Caco-2 (cell line): ENCODE measurements around the gene PSD4. TPM values are rescaled to one million over a fixed set of nuclear protein-coding genes. Genes with fewer than 3 reads are reported as not detected.

Experiments used
- BruUV-seq: library from RNA; stranded (reverse); fragments of 400-500 nt; replicated peaks from 2 replicates; lab custom pipeline; 2021; lab: Mats Ljungman, UMichigan
- CTCF ChIA-PET: fragments of 300-600 bp; sonication (Branson Sonifier 250); formaldehyde crosslinking; loops from one replicate; lab custom pipeline; 2022; ENCODE audit warnings: antibody characterized with exemption; lab: Charles Lee
- POLR2A ChIA-PET: fragments of 300-600 bp; sonication (Branson Sonifier 250); formaldehyde crosslinking; loops from one replicate; lab custom pipeline; 2022; ENCODE audit warnings: antibody characterized with exemption; lab: Charles Lee
- DNase-seq, 2 experiments: peaks; one replicate each; pipeline versions ENCODE4 v3.0.0 to v3.0.0-alpha.2; 2020 to 2022
- H3K27me3 ChIP-seq: replicated peaks from 2 replicates; pipeline ENCODE4 v1.6.0; 2011; ENCODE audit warnings: low read length; ENCODE audit not compliant: control insufficient read depth, insufficient read depth
- H3K36me3 ChIP-seq: 2 replicates; pipeline ENCODE4 v1.5.1; 2011; ENCODE audit warnings: low read length; ENCODE audit not compliant: control insufficient read depth, insufficient read depth
- H3K4me1 ChIP-seq: fragments of 250-450 bp; sonication (Bioruptor Pico); 2 replicates; pipeline ENCODE4 v1.5.1; 2020; ENCODE audit warnings: mild to moderate bottlenecking
- H3K4me3 ChIP-seq: 2 replicates; pipeline ENCODE4 v1.5.1; 2011; ENCODE audit warnings: low read depth, mild to moderate bottlenecking, control low read depth, low read length
- H3K9me3 ChIP-seq: fragments of 250-450 bp; sonication (Bioruptor Pico); 2 replicates; pipeline ENCODE4 v1.5.1; 2020; ENCODE audit warnings: mild to moderate bottlenecking, moderate library complexity
- H3K27ac Mint-ChIP-seq: one replicate; pipeline ENCODE4 v1.8.0; 2022; ENCODE audit warnings: mixed read lengths; ENCODE audit not compliant: unreplicated experiment
- H3K27me3 Mint-ChIP-seq: one replicate; pipeline ENCODE4 v1.8.0; 2022; ENCODE audit warnings: mixed read lengths; ENCODE audit not compliant: insufficient read depth, unreplicated experiment
- H3K36me3 Mint-ChIP-seq: one replicate; pipeline ENCODE4 v1.8.0; 2022; ENCODE audit warnings: mild to moderate bottlenecking, mixed read lengths; ENCODE audit not compliant: insufficient read depth, unreplicated experiment
- H3K4me1 Mint-ChIP-seq: one replicate; pipeline ENCODE4 v1.8.0; 2022; ENCODE audit warnings: low read depth, mixed read lengths; ENCODE audit not compliant: unreplicated experiment
- H3K4me3 Mint-ChIP-seq: one replicate; pipeline ENCODE4 v1.8.0; 2022; ENCODE audit warnings: mild to moderate bottlenecking, moderate library complexity, mixed read lengths; ENCODE audit not compliant: unreplicated experiment
- H3K9me3 Mint-ChIP-seq: one replicate; pipeline ENCODE4 v1.8.0; 2022; ENCODE audit warnings: mixed read lengths; ENCODE audit not compliant: unreplicated experiment
- CTCF ChIP-seq, 2 experiments: fragments of 200-600 bp in 1 of 2; IDR thresholded peaks; 1 replicate in 1 of 2; 2 replicates in 1 of 2; pipeline versions ENCODE4 v1.5.1 to v1.8.0; 2011 to 2022; ENCODE audit warnings: antibody characterized with exemption in 1 of 2, control low read depth in 1 of 2, inconsistent platforms in 1 of 2, low read depth in 1 of 2, low read length in 1 of 2, mild to moderate bottlenecking in 1 of 2, moderate library complexity in 1 of 2; ENCODE audit not compliant: insufficient read depth in 1 of 2, severe bottlenecking in 1 of 2, unreplicated experiment in 1 of 2
- intact Hi-C: fragments of 100-400 bp; cut with micrococcal nuclease; formaldehyde crosslinking; loops from one replicate; pipeline ENCODE4 v1.10.0; 2022; ENCODE audit not compliant: unreplicated experiment
- total RNA-seq: library from RNA; stranded (reverse); gene quantifications from 2 replicates; pipeline ENCODE4 v1.2.3, GENCODE V29; 2022

Gene PSD4
- total RNA-seq, 1 experiment from 2014 or later, result 18.7 TPM

GRCh38 chr2:113219525-113219888 is 45.7 kb downstream of the PSD4 start:
- H3K36me3 Mint-ChIP-seq, result peaks cover 6% of the 10 kb centered on the region

GRCh38 chr2:113219889-113220641 is 46.3 kb downstream of the PSD4 start:
- no peak overlapping the region for H3K4me3 Mint-ChIP-seq
- no TSS peak for BruUV-seq
- DNase-seq, result no peak
- Histone ChIP-seq H3K27me3 (no peaks in the 10 kb centered on the region), H3K4me3 (no peak overlapping the region), H3K4me1 (peaks cover 54% of the 10 kb centered on the region), H3K36me3 (no peaks in the 10 kb centered on the region), H3K9me3 (no peaks in the 10 kb centered on the region)
- no peaks in the 10 kb centered on the region for H3K27me3 Mint-ChIP-seq
- CTCF ChIA-PET, result no interaction called here
- no peak for TF ChIP-seq CTCF (IDR thresholded peaks at IDR 0.05; ENCODE audit: insufficient read depth in 1 of 2, low read depth in 1 of 2, low read length in 1 of 2, severe bottlenecking in 1 of 2, unreplicated experiment in 1 of 2)
- H3K4me1 Mint-ChIP-seq, result peaks cover 31% of the 10 kb centered on the region
- H3K27ac Mint-ChIP-seq, result peak overlapping the region; percentile 98
- POLR2A ChIA-PET, result interaction anchor here (2.4 kb wide), 1 partner anchor 16 kb away, joined by 12 read pairs; no protein-coding TSS in a partner anchor
- H3K36me3 Mint-ChIP-seq, result peaks cover 6% of the 10 kb centered on the region
- no peaks in the 10 kb centered on the region for H3K9me3 Mint-ChIP-seq
- intact Hi-C loops, result no loop called here

More at GRCh38 chr2:113219525-113219888, 45.7 kb downstream of the PSD4 start:
- CTCF ChIA-PET, result interaction anchor here (0.7 kb wide), 1 partner anchor 11 kb away, joined by 4 read pairs; no protein-coding TSS in a partner anchor
- Mint-ChIP-seq H3K4me3 (no peak overlapping the region), H3K9me3 (no peaks in the 10 kb centered on the region), H3K4me1 (peaks cover 37% of the 10 kb centered on the region), H3K27ac (peak overlapping the region; percentile 98), H3K27me3 (no peaks in the 10 kb centered on the region)
- intact Hi-C loops, result no loop called here
- POLR2A ChIA-PET, result no interaction called here
- Histone ChIP-seq H3K9me3 (no peaks in the 10 kb centered on the region), H3K4me1 (peaks cover 54% of the 10 kb centered on the region), H3K27me3 (no peaks in the 10 kb centered on the region), H3K4me3 (no peak overlapping the region), H3K36me3 (no peaks in the 10 kb centered on the region)
- no peak for TF ChIP-seq CTCF (IDR thresholded peaks at IDR 0.05; ENCODE audit: insufficient read depth in 1 of 2, low read depth in 1 of 2, low read length in 1 of 2, severe bottlenecking in 1 of 2, unreplicated experiment in 1 of 2)
- no peak for DNase-seq
- BruUV-seq, result no TSS peak

- BruUV-seq, result no TSS peak
Measured at GRCh38 chr2:113220970-113221708, 47.4 kb downstream of the PSD4 start.

More at GRCh38 chr2:113220970-113221708, 47.4 kb downstream of the PSD4 start:
- Mint-ChIP-seq H3K4me3 (no peak overlapping the region), H3K27me3 (no peaks in the 10 kb centered on the region), H3K9me3 (no peaks in the 10 kb centered on the region), H3K36me3 (peaks cover 6% of the 10 kb centered on the region), H3K27ac (no peak overlapping the region), H3K4me1 (peaks cover 27% of the 10 kb centered on the region)
- TF ChIP-seq CTCF (IDR thresholded peaks at IDR 0.05; ENCODE audit: insufficient read depth in 1 of 2, low read depth in 1 of 2, low read length in 1 of 2, severe bottlenecking in 1 of 2, unreplicated experiment in 1 of 2), result no peak
- ChIA-PET CTCF (no interaction called here), POLR2A (interaction anchor here (2.4 kb wide), 1 partner anchor 15 kb away, joined by 12 read pairs; no protein-coding TSS in a partner anchor)
- Histone ChIP-seq H3K4me1 (peaks cover 54% of the 10 kb centered on the region), H3K27me3 (no peaks in the 10 kb centered on the region), H3K36me3 (no peaks in the 10 kb centered on the region), H3K4me3 (no peak overlapping the region), H3K9me3 (no peaks in the 10 kb centered on the region)
- no peak for DNase-seq
- intact Hi-C loops, result no loop called here
